PC-9 (cell line): ENCODE data around the gene GNG7. TPM values are rescaled to one million over a fixed set of nuclear protein-coding genes. Genes with fewer than 3 reads are reported as not detected.
"Not testable (repeated sequence)": the region's sequence is repeated elsewhere in the genome, so short reads cannot be mapped to it uniquely, and the experiment has no call there.

Experiments
- BruUV-seq: library from RNA; stranded (reverse); fragments of 400-500 nt; replicated peaks from 2 replicates; lab custom pipeline; 2021; lab: Mats Ljungman, UMichigan
- CTCF ChIA-PET: fragments of 300-600 bp; sonication (Branson Sonifier 250); formaldehyde crosslinking; loops from one replicate; lab custom pipeline; 2022; ENCODE audit warnings: antibody characterized with exemption; lab: Charles Lee
- POLR2A ChIA-PET: fragments of 300-600 bp; sonication (Branson Sonifier 250); formaldehyde crosslinking; loops from one replicate; lab custom pipeline; 2022; ENCODE audit warnings: antibody characterized with exemption; ENCODE audit not compliant: unreplicated experiment; lab: Charles Lee
- DNase-seq, 2 experiments: peaks; one replicate each; pipeline versions ENCODE4 v3.0.0 to v3.0.0-alpha.2; 2015 to 2022; ENCODE audit warnings: mixed read lengths in 1 of 2
- H2AFZ ChIP-seq: fragments of 200-600 bp; sonication (generic); 2 replicates; pipeline ENCODE4 v1.8.1; 2017; ENCODE audit warnings: antibody characterized with exemption
- H3F3A ChIP-seq: fragments of 200-600 bp; sonication (generic); 2 replicates; pipeline ENCODE4 v1.8.1; 2017; ENCODE audit warnings: antibody characterized with exemption, mild to moderate bottlenecking, low read depth; ENCODE audit not compliant: insufficient read depth
- H3K27ac ChIP-seq: fragments of 200-600 bp; sonication (generic); 2 replicates; pipeline ENCODE4 v1.6.1; 2016; ENCODE audit warnings: mixed run types
- H3K27me3 ChIP-seq: fragments of 200-600 bp; sonication (generic); 2 replicates; pipeline ENCODE4 v1.6.1; 2016; ENCODE audit warnings: low read depth, mixed run types; ENCODE audit not compliant: insufficient read depth
- H3K36me3 ChIP-seq: fragments of 200-600 bp; sonication (generic); 2 replicates; pipeline ENCODE4 v1.6.1; 2016; ENCODE audit warnings: low read depth, mixed run types
- H3K4me1 ChIP-seq: fragments of 200-600 bp; sonication (generic); replicated peaks from 2 replicates; pipeline ENCODE4 v1.6.1; 2016; ENCODE audit warnings: mixed run types; ENCODE audit not compliant: insufficient read depth
- H3K4me2 ChIP-seq: fragments of 200-600 bp; sonication (generic); 2 replicates; pipeline ENCODE4 v1.6.1; 2017; ENCODE audit warnings: mixed run types
- H3K4me3 ChIP-seq: fragments of 200-600 bp; sonication (generic); 2 replicates; pipeline ENCODE4 v1.6.1; 2016; ENCODE audit warnings: mixed run types
- H3K79me2 ChIP-seq: fragments of 200-600 bp; sonication (generic); 2 replicates; pipeline ENCODE4 v1.6.1; 2017; ENCODE audit warnings: low read depth, mixed run types
- H3K9me2 ChIP-seq: fragments of 200-600 bp; sonication (generic); 2 replicates; pipeline ENCODE4 v1.8.1; 2017; ENCODE audit warnings: mild to moderate bottlenecking; ENCODE audit not compliant: insufficient read depth
- H3K9me3 ChIP-seq: fragments of 200-600 bp; sonication (generic); 2 replicates; pipeline ENCODE4 v1.8.1; 2016; ENCODE audit warnings: low read depth; ENCODE audit not compliant: insufficient read depth
- H4K20me1 ChIP-seq: fragments of 200-600 bp; sonication (generic); 2 replicates; pipeline ENCODE4 v1.8.1; 2017; ENCODE audit not compliant: insufficient read depth
- CTCF ChIP-seq: fragments of 200-600 bp; sonication (generic); conservative IDR thresholded peaks from 2 replicates; pipeline ENCODE4 v1.6.1; 2017; ENCODE audit warnings: mixed run types, antibody characterized with exemption, mild to moderate bottlenecking, moderate library complexity
- EZH2 ChIP-seq: fragments of 200-600 bp; sonication (generic); IDR thresholded peaks from 2 replicates; pipeline ENCODE4 v1.8.0; 2017; ENCODE audit warnings: antibody characterized with exemption, low read depth
- intact Hi-C: fragments of 100-400 bp; cut with micrococcal nuclease; formaldehyde crosslinking; loops from one replicate; pipeline ENCODE4 v1.10.0; 2022; ENCODE audit not compliant: unreplicated experiment
- total RNA-seq: library from RNA; stranded (reverse); gene quantifications from 2 replicates; pipeline ENCODE4 v1.2.3, GENCODE V29; 2021

GNG7 gene
- total RNA-seq, 1 experiment from 2014 or later = 2.8 TPM

- Histone ChIP-seq H3K36me3 (no peaks in the 10 kb centered on the region), H3K4me2 (no peak overlapping the region), H4K20me1 (no peaks in the 10 kb centered on the region), H3F3A (no peaks in the 10 kb centered on the region), H3K9me2 (no peaks in the 10 kb centered on the region), H3K4me3 (no peak overlapping the region), H3K27ac (no peak overlapping the region), H3K27me3 (peaks cover 45% of the 10 kb centered on the region), H2AFZ (no peak overlapping the region), H3K9me3 (no peaks in the 10 kb centered on the region), H3K4me1 (no peaks in the 10 kb centered on the region), H3K79me2 (no peaks in the 10 kb centered on the region)
- no peak for DNase-seq
- TF ChIP-seq EZH2 (no peak), CTCF (no peak)
- ChIA-PET CTCF (no interaction called here), POLR2A (no interaction called here)
- intact Hi-C loops = no loop called here
- BruUV-seq = no TSS peak
These were observed 26.6 kb downstream of the GNG7 start for GRCh38 chr19:2675892-2676291.

GRCh38 chr19:2670217-2670616 is 32.3 kb downstream of the GNG7 start:
- H3K9me3 ChIP-seq = no peaks in the 10 kb centered on the region
- no peaks in the 10 kb centered on the region for H3K36me3 ChIP-seq
- no peaks in the 10 kb centered on the region for H3F3A ChIP-seq
- H3K27ac ChIP-seq = no peak overlapping the region
- H3K27me3 ChIP-seq = peaks cover 31% of the 10 kb centered on the region; the same call in 1 of the 2 replicates
- no peaks in the 10 kb centered on the region for H3K9me2 ChIP-seq
- H3K4me3 ChIP-seq = no peak overlapping the region
- CTCF ChIA-PET = no interaction called here
- no peaks in the 10 kb centered on the region for H3K4me1 ChIP-seq
- no peak overlapping the region for H2AFZ ChIP-seq
- intact Hi-C loops = no loop called here
- POLR2A ChIA-PET = no interaction called here
- no peak overlapping the region for H3K4me2 ChIP-seq
- DNase-seq = no peak
- no TSS peak for BruUV-seq
- TF ChIP-seq CTCF = no peak
- TF ChIP-seq EZH2 = no peak
- H3K79me2 ChIP-seq = no peaks in the 10 kb centered on the region
- no peaks in the 10 kb centered on the region for H4K20me1 ChIP-seq

GRCh38 chr19:2668175-2668763 is 34.2 kb downstream of the GNG7 start:
- no peaks in the 10 kb centered on the region for H3F3A ChIP-seq
- H3K27me3 ChIP-seq = peaks cover 20% of the 10 kb centered on the region; the same call in 1 of the 2 replicates
- CTCF ChIA-PET = no interaction called here
- no peak overlapping the region for H2AFZ ChIP-seq
- no peaks in the 10 kb centered on the region for H3K9me2 ChIP-seq
- no peaks in the 10 kb centered on the region for H3K36me3 ChIP-seq
- BruUV-seq = no TSS peak
- no peaks in the 10 kb centered on the region for H3K79me2 ChIP-seq
- H3K9me3 ChIP-seq = no peaks in the 10 kb centered on the region
- H3K4me3 ChIP-seq = no peak overlapping the region
- DNase-seq = no peak
- TF ChIP-seq CTCF (no peak), EZH2 (no peak)
- H3K27ac ChIP-seq = no peak overlapping the region
- no peaks in the 10 kb centered on the region for H3K4me1 ChIP-seq
- intact Hi-C loops = no loop called here
- no peak overlapping the region for H3K4me2 ChIP-seq
- POLR2A ChIA-PET = no interaction called here
- H4K20me1 ChIP-seq = no peaks in the 10 kb centered on the region

DNA sequence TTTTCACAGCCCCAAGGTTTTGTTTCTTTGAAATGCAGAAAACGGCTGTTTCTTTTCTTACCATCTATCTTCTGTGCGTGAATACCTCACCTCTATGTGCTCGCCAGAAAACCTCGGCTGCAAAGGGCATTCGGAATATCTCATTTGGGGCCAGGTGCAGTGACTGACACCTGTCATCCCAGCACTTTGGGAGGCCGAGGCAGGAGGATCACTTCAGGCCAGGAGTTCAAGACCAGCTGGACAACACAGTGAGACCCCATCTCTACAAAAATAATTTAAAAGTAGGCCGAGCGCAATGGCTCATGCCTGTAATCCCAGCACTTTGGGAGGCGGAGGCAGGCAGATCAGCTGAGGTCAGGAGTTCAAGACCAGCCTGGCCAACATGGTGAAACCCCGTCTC is 35.1 kb downstream of the GNG7 start:
- H3K4me1 ChIP-seq, H3K9me3 ChIP-seq, DNase-seq, H3K4me3 ChIP-seq, POLR2A ChIA-PET, H4K20me1 ChIP-seq, H2AFZ ChIP-seq, H3K9me2 ChIP-seq, CTCF ChIA-PET, intact Hi-C loops, H3F3A ChIP-seq, H3K27ac ChIP-seq, H3K79me2 ChIP-seq, H3K4me2 ChIP-seq, BruUV-seq, H3K36me3 ChIP-seq: not testable (repeated sequence)
- peaks cover 20% of the 10 kb centered on the region; the same call in 1 of the 2 replicates for H3K27me3 ChIP-seq
